22Rv1 (cell line): ENCODE measurements around the gene UBE2D3.

Source experiments
- CTCF ChIP-seq: fragments of 450-650 bp; IDR thresholded peaks from 2 replicates; pipeline ENCODE4 v1.5.1; 2017; ENCODE audit warnings: mild to moderate bottlenecking
- ZFX ChIP-seq: fragments of 450-650 bp; IDR thresholded peaks from 2 replicates; pipeline ENCODE4 v1.6.1; 2017; ENCODE audit warnings: antibody characterized with exemption, borderline replicate concordance

GRCh38 chr4:102807345-102807744, 20.0 kb downstream of the UBE2D3 start:
- no peak for TF ChIP-seq CTCF
- TF ChIP-seq ZFX = no peak
